ENCODE results near the gene SFXN5.

Gene SFXN5

DNA sequence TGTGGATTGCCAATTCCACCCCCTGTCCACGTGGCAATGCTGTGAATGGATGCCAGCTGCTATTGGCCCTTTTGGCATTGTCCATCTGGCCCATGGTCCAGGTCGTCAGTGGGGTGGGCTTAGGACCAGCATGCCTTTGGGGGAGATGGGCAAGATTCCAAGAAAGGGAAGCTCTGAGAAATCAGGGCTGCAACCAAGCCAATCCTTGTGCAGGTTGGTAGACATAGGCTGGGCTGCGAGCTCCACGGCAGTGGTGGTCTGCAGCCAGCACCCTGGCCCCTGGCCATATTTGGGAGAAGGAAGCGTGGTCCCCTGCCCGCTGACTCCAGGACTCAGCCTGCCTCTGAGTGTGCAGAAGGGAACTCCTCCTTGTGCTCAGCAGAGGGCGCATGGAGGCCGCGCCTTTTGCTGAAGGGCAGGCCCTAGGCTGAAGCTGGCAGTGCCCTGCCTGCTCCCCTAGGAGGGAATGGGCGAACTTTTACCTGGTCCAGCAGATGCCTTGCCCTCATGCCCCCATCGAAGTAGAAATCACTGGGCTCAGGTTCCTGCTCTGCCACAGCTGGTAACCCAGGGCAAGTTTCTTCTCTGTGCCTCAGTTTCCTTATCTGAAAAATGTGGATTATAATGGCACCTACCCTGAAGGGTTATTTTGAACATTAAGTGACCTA lies 178.9 kb downstream of the SFXN5 start:
- DNase-seq (ENCODE audit: extremely low read depth, low read depth) = peak; percentile 52
- TF ChIP-seq, protein P1, sequence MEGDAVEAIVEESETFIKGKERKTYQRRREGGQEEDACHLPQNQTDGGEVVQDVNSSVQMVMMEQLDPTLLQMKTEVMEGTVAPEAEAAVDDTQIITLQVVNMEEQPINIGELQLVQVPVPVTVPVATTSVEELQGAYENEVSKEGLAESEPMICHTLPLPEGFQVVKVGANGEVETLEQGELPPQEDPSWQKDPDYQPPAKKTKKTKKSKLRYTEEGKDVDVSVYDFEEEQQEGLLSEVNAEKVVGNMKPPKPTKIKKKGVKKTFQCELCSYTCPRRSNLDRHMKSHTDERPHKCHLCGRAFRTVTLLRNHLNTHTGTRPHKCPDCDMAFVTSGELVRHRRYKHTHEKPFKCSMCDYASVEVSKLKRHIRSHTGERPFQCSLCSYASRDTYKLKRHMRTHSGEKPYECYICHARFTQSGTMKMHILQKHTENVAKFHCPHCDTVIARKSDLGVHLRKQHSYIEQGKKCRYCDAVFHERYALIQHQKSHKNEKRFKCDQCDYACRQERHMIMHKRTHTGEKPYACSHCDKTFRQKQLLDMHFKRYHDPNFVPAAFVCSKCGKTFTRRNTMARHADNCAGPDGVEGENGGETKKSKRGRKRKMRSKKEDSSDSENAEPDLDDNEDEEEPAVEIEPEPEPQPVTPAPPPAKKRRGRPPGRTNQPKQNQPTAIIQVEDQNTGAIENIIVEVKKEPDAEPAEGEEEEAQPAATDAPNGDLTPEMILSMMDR (IDR thresholded peaks at IDR 0.05; ENCODE audit: low read depth, low read length) = peak; percentile 91

Data from AG09319 (cell line).